Activated naive CD8-positive, alpha-beta T cell (primary cell): Measurements from ENCODE around the gene TRIOBP.
"Not testable (repeated sequence)": the region's sequence is repeated elsewhere in the genome, so short reads cannot be mapped to it uniquely, and the experiment has no call there.

Source experiments
- H3K27ac Mint-ChIP-seq: one replicate; pipeline ENCODE4 v1.8.0; 2021; ENCODE audit warnings: mixed read lengths
- H3K27me3 Mint-ChIP-seq: one replicate; pipeline ENCODE4 v1.8.0; 2021; ENCODE audit warnings: mixed read lengths
- H3K36me3 Mint-ChIP-seq: one replicate; pipeline ENCODE4 v1.8.0; 2021; ENCODE audit warnings: mixed read lengths
- H3K4me1 Mint-ChIP-seq: one replicate; pipeline ENCODE4 v1.8.0; 2021; ENCODE audit warnings: low read depth, mixed read lengths
- H3K4me3 Mint-ChIP-seq: one replicate; pipeline ENCODE4 v1.8.0; 2021; ENCODE audit warnings: mild to moderate bottlenecking, mixed read lengths
- H3K9me3 Mint-ChIP-seq: one replicate; pipeline ENCODE4 v1.8.0; 2021; ENCODE audit warnings: low read depth, mixed read lengths

The TRIOBP gene

DNA sequence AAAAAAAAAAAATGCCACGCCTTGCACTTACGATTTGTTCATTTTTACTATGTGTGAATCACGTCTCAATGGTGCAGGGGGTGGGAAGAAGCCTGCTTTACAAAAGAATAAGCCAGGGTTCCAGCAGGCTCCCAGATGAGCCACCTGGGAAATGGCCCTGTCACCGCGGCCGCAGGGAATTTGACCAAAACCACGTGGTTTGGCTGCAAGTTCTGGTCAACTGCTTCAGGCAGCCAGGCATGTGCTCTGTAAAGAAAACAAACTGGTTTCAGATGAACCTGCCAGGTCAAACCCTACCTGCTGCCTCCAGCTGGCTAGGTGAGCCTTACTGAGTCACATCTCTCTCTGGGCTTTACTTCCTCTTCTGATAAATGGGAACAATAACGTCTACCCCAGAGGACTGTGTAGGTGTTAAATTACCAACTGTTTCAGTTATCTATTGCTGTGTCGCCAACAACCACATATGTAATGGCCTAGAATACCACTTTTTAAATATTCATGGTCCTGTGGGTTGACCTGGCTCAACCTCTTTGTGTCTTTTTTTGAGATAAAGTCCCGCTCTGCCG lies 80.4 kb downstream of the TRIOBP start:
- H3K4me3 Mint-ChIP-seq = no peak overlapping the region
- H3K9me3 Mint-ChIP-seq = no peaks in the 10 kb centered on the region
- no peaks in the 10 kb centered on the region for H3K4me1 Mint-ChIP-seq
- no peak overlapping the region for H3K27ac Mint-ChIP-seq
- no peaks in the 10 kb centered on the region for H3K36me3 Mint-ChIP-seq
- H3K27me3 Mint-ChIP-seq = no peaks in the 10 kb centered on the region

DNA sequence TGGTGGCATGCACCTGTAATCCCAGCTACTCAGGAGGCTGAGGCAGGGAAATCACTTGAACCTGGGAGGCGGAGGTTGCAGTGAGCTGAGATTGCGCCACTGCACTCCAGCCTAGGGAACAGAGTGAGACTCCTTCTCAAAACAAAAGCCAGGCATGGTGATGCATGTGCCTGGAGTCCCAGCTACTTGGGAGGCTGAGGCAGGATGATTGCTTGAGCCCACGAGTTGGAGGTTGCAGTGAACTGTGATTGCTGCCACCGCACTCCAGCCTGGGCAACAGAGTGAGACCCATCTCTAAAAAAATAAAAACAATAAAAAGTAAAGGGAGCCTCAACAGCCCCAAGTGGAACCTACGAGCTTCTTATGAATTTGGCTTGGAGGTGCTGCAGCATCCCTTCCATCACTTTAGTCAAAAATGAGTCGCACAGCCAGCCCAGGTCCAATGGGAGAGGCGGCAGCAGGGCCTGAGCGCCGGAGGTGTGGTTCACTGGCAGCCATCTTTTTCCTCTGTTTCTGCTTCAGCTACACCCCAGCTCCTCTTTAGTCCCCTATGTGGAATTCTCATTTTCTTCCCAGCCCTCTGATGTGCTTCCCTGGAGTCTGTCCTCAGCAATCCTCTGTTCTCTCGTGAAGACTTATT lies 81.6 kb downstream of the TRIOBP start:
- Mint-ChIP-seq H3K27me3 (no peaks in the 10 kb centered on the region), H3K27ac (no peak overlapping the region), H3K9me3 (no peaks in the 10 kb centered on the region), H3K4me1 (no peaks in the 10 kb centered on the region), H3K36me3 (no peaks in the 10 kb centered on the region), H3K4me3 (no peak overlapping the region)

GRCh38 chr22:37781434-37782059 lies 84.7 kb downstream of the TRIOBP start:
- H3K4me1 Mint-ChIP-seq = no peaks in the 10 kb centered on the region
- peaks cover 2% of the 10 kb centered on the region for H3K27me3 Mint-ChIP-seq
- H3K27ac Mint-ChIP-seq = no peak overlapping the region

GRCh38 chr22:37782340-37783168 lies 85.7 kb downstream of the TRIOBP start:
- Mint-ChIP-seq H3K4me1 (no peaks in the 10 kb centered on the region), H3K27ac (no peak overlapping the region), H3K9me3 (no peaks in the 10 kb centered on the region), H3K36me3 (no peaks in the 10 kb centered on the region), H3K27me3 (peaks cover 2% of the 10 kb centered on the region), H3K4me3 (no peak overlapping the region)

More at GRCh38 chr22:37781434-37782059, 84.7 kb downstream of the TRIOBP start:
- Mint-ChIP-seq H3K36me3 (no peaks in the 10 kb centered on the region), H3K4me3 (no peak overlapping the region), H3K9me3 (no peaks in the 10 kb centered on the region)

DNA sequence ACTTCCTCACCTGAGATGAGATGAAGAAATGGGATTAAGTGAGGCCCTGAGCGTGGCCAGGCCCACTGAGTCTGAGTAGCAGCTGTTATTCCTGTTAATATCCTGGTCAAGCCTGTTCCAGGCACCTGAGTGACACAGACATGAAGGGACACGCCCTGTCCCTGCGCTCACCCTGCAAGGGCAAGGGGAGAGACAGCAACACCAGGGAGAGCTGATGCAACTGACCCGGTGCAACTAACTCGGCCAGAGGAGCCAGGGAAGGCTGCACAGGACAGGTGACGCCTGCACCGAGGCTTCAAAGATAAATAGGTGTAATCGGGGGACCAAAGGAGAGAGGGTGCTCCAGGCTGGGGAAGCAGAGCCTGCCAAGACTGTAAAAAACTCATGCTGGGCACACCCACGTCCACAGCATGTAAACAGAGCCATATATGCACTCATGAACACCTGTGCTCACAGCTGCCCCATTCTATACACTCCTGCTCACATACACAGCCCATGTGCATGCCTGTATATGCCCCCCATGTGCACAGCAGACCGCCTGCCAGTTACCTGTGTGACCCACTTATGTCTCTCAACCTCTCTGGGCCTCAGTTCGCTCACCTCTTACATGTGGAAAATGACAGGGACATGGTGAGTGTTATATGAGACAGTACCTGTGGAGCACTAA lies 88.1 kb downstream of the TRIOBP start:
- no peaks in the 10 kb centered on the region for H3K4me1 Mint-ChIP-seq
- H3K4me3 Mint-ChIP-seq = no peak overlapping the region

GRCh38 chr22:37790234-37790633 lies 93.4 kb downstream of the TRIOBP start:
- H3K27ac Mint-ChIP-seq = no peak overlapping the region
- peaks cover 2% of the 10 kb centered on the region for H3K27me3 Mint-ChIP-seq
- H3K4me1 Mint-ChIP-seq = no peaks in the 10 kb centered on the region

More for the DNA sequence above, 88.1 kb downstream of the TRIOBP start:
- no peak overlapping the region for H3K27ac Mint-ChIP-seq
- no peaks in the 10 kb centered on the region for H3K9me3 Mint-ChIP-seq
- peaks cover 2% of the 10 kb centered on the region for H3K27me3 Mint-ChIP-seq
- no peaks in the 10 kb centered on the region for H3K36me3 Mint-ChIP-seq

DNA sequence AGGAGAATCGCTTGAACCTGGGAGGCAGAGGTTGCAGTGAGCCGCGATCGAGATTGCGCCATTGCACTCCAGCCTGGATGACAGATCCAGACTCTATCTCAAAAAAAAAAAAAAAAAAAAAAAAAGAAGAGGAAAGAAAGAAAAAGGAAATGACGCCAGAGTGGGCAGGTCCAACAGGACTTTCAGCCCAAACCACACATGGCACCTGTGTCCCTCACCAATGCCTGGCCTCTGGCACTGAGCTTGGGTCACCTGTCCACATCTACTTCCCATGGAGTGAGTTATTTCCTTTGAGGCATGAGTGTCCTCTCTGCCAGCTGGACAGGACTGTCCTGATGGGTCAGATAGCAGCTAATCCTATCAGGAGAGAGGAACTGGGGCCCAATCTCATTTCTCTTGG lies 95.6 kb downstream of the TRIOBP start:
- no peaks in the 10 kb centered on the region for H3K27me3 Mint-ChIP-seq

More at GRCh38 chr22:37790234-37790633, 93.4 kb downstream of the TRIOBP start:
- no peaks in the 10 kb centered on the region for H3K36me3 Mint-ChIP-seq
- H3K9me3 Mint-ChIP-seq = no peaks in the 10 kb centered on the region
- H3K4me3 Mint-ChIP-seq = no peak overlapping the region

GRCh38 chr22:37794376-37794775 lies 97.5 kb downstream of the TRIOBP start:
- Mint-ChIP-seq H3K27me3 (no peaks in the 10 kb centered on the region), H3K4me1 (no peaks in the 10 kb centered on the region), H3K36me3 (no peaks in the 10 kb centered on the region), H3K9me3 (no peaks in the 10 kb centered on the region), H3K4me3 (no peak overlapping the region), H3K27ac (no peak overlapping the region)

More for the DNA sequence above, 95.6 kb downstream of the TRIOBP start:
- H3K4me1 Mint-ChIP-seq = no peaks in the 10 kb centered on the region
- H3K36me3 Mint-ChIP-seq = no peaks in the 10 kb centered on the region
- H3K27ac Mint-ChIP-seq = no peak overlapping the region
- no peak overlapping the region for H3K4me3 Mint-ChIP-seq
- no peaks in the 10 kb centered on the region for H3K9me3 Mint-ChIP-seq

GRCh38 chr22:37796079-37796478 lies 99.2 kb downstream of the TRIOBP start:
- H3K27me3 Mint-ChIP-seq = no peaks in the 10 kb centered on the region
- no peaks in the 10 kb centered on the region for H3K9me3 Mint-ChIP-seq
- no peaks in the 10 kb centered on the region for H3K4me1 Mint-ChIP-seq
- H3K4me3 Mint-ChIP-seq = no peak overlapping the region
- no peak overlapping the region for H3K27ac Mint-ChIP-seq
- no peaks in the 10 kb centered on the region for H3K36me3 Mint-ChIP-seq

GRCh38 chr22:37797259-37797658 lies 100.4 kb downstream of the TRIOBP start:
- not testable (repeated sequence) for H3K36me3 Mint-ChIP-seq, H3K4me3 Mint-ChIP-seq, H3K27ac Mint-ChIP-seq, H3K4me1 Mint-ChIP-seq, H3K27me3 Mint-ChIP-seq, H3K9me3 Mint-ChIP-seq

DNA sequence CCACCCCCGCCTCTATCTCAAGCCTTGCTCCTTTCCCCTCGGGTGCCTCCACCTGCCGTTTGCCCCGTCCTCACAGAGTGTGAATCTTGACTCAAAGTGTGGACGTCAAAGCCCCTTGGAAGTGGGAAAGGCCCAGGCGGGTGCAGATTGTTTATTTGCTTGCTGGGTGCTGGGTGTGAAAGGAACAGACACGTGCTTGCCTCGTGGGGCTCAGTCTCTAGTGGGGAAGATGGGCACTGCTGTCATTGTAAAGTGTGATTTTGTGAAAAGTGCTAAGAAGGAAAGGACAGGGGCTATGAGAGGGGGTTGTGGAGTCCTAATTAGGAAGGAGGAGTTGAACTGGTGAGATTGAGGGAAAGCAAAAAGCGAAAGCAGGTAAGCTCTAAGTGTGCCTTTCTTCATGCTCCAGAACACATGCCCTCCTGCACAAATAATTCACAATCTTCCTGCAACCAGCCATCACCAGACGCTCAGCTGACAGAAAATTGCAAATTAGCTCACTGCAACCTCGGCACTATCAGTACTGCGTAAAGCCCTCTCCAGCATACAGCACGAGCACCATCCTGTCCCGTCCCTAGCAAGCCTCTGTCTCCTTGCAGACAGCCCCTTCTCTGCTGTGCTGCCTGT lies 101.1 kb downstream of the TRIOBP start:
- Mint-ChIP-seq H3K4me1 (peaks cover 6% of the 10 kb centered on the region), H3K27ac (no peak overlapping the region), H3K9me3 (no peaks in the 10 kb centered on the region), H3K36me3 (no peaks in the 10 kb centered on the region), H3K27me3 (peaks cover 5% of the 10 kb centered on the region), H3K4me3 (no peak overlapping the region)

DNA sequence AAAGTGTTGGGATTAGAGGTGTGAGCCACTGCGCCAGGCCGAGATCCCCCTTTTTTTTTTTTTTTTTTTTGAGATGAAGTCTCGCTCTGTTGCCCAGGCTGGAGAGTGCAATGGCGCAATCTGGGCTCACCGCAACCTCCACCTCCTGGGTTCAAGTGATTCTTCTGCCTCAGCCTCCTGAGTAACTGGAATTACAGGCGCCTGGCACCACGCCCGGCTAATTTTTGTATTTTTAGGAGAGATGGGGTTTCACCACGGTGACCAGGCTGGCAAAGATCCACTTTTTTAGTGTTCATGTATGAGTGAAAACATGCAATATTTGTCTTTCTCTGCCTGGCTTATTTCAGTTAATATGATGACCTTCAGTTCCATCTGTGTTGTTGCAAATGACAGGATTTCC lies 103.1 kb downstream of the TRIOBP start:
- H3K9me3 Mint-ChIP-seq, H3K36me3 Mint-ChIP-seq, H3K27ac Mint-ChIP-seq, H3K4me3 Mint-ChIP-seq: not testable (repeated sequence)
- Mint-ChIP-seq H3K27me3 (peaks cover 11% of the 10 kb centered on the region), H3K4me1 (peaks cover 11% of the 10 kb centered on the region)

DNA sequence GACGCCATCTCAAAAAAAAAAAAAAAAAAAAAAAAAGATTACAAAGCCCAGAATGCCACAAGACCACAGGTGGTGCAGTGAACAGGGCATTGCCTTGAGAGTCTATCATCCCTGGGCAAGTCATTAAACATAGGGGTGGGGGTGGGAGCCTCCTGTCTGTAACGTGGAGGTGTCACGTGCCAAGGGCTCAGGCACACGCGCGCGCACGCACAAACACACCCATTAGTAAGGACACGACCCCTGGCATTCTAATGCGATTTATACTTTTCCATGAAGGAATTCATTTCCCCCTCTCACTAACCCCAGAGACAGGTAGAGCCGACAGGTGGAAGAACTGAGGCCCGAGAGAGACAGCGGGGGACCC lies 105.1 kb downstream of the TRIOBP start:
- Mint-ChIP-seq H3K27ac (no peak overlapping the region), H3K36me3 (no peaks in the 10 kb centered on the region), H3K9me3 (no peaks in the 10 kb centered on the region), H3K27me3 (peaks cover 20% of the 10 kb centered on the region), H3K4me3 (peak overlapping the region; percentile 79), H3K4me1 (peaks cover 24% of the 10 kb centered on the region)
